Measurements from ENCODE around the gene ZFP36L1. TPM values are rescaled to one million over a fixed set of nuclear protein-coding genes. Genes with fewer than 3 reads are reported as not detected.
"Not testable (repeated sequence)": the region's sequence is repeated elsewhere in the genome, so short reads cannot be mapped to it uniquely, and the experiment has no call there.

ZFP36L1 gene
- total RNA-seq, 1 donor from 2014 or later: 106 TPM

- Mint-ChIP-seq H3K4me1 (peaks cover 21% of the 10 kb centered on the region), H3K36me3 (ENCODE audit: low read depth) (no peaks in the 10 kb centered on the region), H3K4me3 (no peak overlapping the region), H3K27me3 (peaks cover 5% of the 10 kb centered on the region), H3K27ac (no peak overlapping the region), H3K9me3 (no peaks in the 10 kb centered on the region)
- intact Hi-C loops (cut with micrococcal nuclease): no loop called here
- no peak for DNase-seq
Measured at GRCh38 chr14:68766299-68767247, 26.3 kb downstream of the ZFP36L1 start.

- H3K36me3 Mint-ChIP-seq (ENCODE audit: low read depth); H3K27ac Mint-ChIP-seq; DNase-seq; H3K27me3 Mint-ChIP-seq; intact Hi-C loops (cut with micrococcal nuclease); H3K4me3 Mint-ChIP-seq; H3K9me3 Mint-ChIP-seq: not testable (repeated sequence)
- peaks cover 10% of the 10 kb centered on the region for H3K4me1 Mint-ChIP-seq
Measured at GRCh38 chr14:68763843-68764242, 29.0 kb downstream of the ZFP36L1 start.

GRCh38 chr14:68762953-68763764 is 29.7 kb downstream of the ZFP36L1 start:
- intact Hi-C loops (cut with micrococcal nuclease): no loop called here

GRCh38 chr14:68761391-68761790 is 31.5 kb downstream of the ZFP36L1 start:
- H3K4me3 Mint-ChIP-seq: no peak overlapping the region
- H3K27ac Mint-ChIP-seq: no peak overlapping the region
- no peaks in the 10 kb centered on the region for H3K36me3 Mint-ChIP-seq (ENCODE audit: low read depth)
- DNase-seq: no peak
- intact Hi-C loops (cut with micrococcal nuclease): no loop called here
- H3K27me3 Mint-ChIP-seq: peaks cover 5% of the 10 kb centered on the region
- no peaks in the 10 kb centered on the region for H3K9me3 Mint-ChIP-seq
- H3K4me1 Mint-ChIP-seq: peaks cover 18% of the 10 kb centered on the region

More at GRCh38 chr14:68762953-68763764, 29.7 kb downstream of the ZFP36L1 start:
- Mint-ChIP-seq H3K4me3 (no peak overlapping the region), H3K9me3 (no peaks in the 10 kb centered on the region), H3K36me3 (ENCODE audit: low read depth) (no peaks in the 10 kb centered on the region), H3K4me1 (peaks cover 11% of the 10 kb centered on the region), H3K27me3 (peaks cover 5% of the 10 kb centered on the region), H3K27ac (no peak overlapping the region)
- DNase-seq: no peak

GRCh38 chr14:68760761-68761160 is 32.1 kb downstream of the ZFP36L1 start:
- no peak overlapping the region for H3K27ac Mint-ChIP-seq
- H3K27me3 Mint-ChIP-seq: peaks cover 5% of the 10 kb centered on the region
- H3K36me3 Mint-ChIP-seq (ENCODE audit: low read depth): no peaks in the 10 kb centered on the region
- peaks cover 17% of the 10 kb centered on the region for H3K4me1 Mint-ChIP-seq
- intact Hi-C loops (cut with micrococcal nuclease): no loop called here
- H3K4me3 Mint-ChIP-seq: no peak overlapping the region
- DNase-seq: no peak
- H3K9me3 Mint-ChIP-seq: no peaks in the 10 kb centered on the region

GRCh38 chr14:68759937-68760336 is 32.9 kb downstream of the ZFP36L1 start:
- Mint-ChIP-seq H3K9me3 (no peaks in the 10 kb centered on the region), H3K36me3 (ENCODE audit: low read depth) (no peaks in the 10 kb centered on the region), H3K4me1 (peaks cover 12% of the 10 kb centered on the region), H3K4me3 (no peak overlapping the region), H3K27ac (no peak overlapping the region), H3K27me3 (peaks cover 5% of the 10 kb centered on the region)
- intact Hi-C loops (cut with micrococcal nuclease): no loop called here
- DNase-seq: no peak

- no peak overlapping the region for H3K4me3 Mint-ChIP-seq
- H3K9me3 Mint-ChIP-seq: no peaks in the 10 kb centered on the region
- no peak for DNase-seq
- no peaks in the 10 kb centered on the region for H3K36me3 Mint-ChIP-seq (ENCODE audit: low read depth)
- H3K4me1 Mint-ChIP-seq: peaks cover 12% of the 10 kb centered on the region
- H3K27ac Mint-ChIP-seq: no peak overlapping the region
- peaks cover 5% of the 10 kb centered on the region for H3K27me3 Mint-ChIP-seq
- intact Hi-C loops (cut with micrococcal nuclease): no loop called here
Measured at GRCh38 chr14:68759017-68759560, 33.8 kb downstream of the ZFP36L1 start.

- intact Hi-C loops (cut with micrococcal nuclease): no loop called here
- peaks cover 12% of the 10 kb centered on the region for H3K4me1 Mint-ChIP-seq
- no peak overlapping the region for H3K4me3 Mint-ChIP-seq
- peaks cover 5% of the 10 kb centered on the region for H3K27me3 Mint-ChIP-seq
- H3K36me3 Mint-ChIP-seq (ENCODE audit: low read depth): no peaks in the 10 kb centered on the region
- no peak overlapping the region for H3K27ac Mint-ChIP-seq
- DNase-seq: no peak
- H3K9me3 Mint-ChIP-seq: no peaks in the 10 kb centered on the region
Measured at GRCh38 chr14:68758301-68758700, 34.6 kb downstream of the ZFP36L1 start.

GRCh38 chr14:68757618-68758081 is 35.2 kb downstream of the ZFP36L1 start:
- H3K36me3 Mint-ChIP-seq (ENCODE audit: low read depth): no peaks in the 10 kb centered on the region
- no peak overlapping the region for H3K4me3 Mint-ChIP-seq
- peaks cover 12% of the 10 kb centered on the region for H3K4me1 Mint-ChIP-seq
- intact Hi-C loops (cut with micrococcal nuclease): no loop called here
- H3K27ac Mint-ChIP-seq: no peak overlapping the region
- peaks cover 5% of the 10 kb centered on the region for H3K27me3 Mint-ChIP-seq
- no peak for DNase-seq
- H3K9me3 Mint-ChIP-seq: no peaks in the 10 kb centered on the region

- intact Hi-C loops (cut with micrococcal nuclease): no loop called here
- no peak overlapping the region for H3K4me3 Mint-ChIP-seq
- no peak overlapping the region for H3K27ac Mint-ChIP-seq
- no peaks in the 10 kb centered on the region for H3K9me3 Mint-ChIP-seq
- peaks cover 12% of the 10 kb centered on the region for H3K4me1 Mint-ChIP-seq
- DNase-seq: no peak
- H3K27me3 Mint-ChIP-seq: peaks cover 3% of the 10 kb centered on the region
- H3K36me3 Mint-ChIP-seq (ENCODE audit: low read depth): no peaks in the 10 kb centered on the region
Measured at GRCh38 chr14:68756734-68757133, 36.1 kb downstream of the ZFP36L1 start.

GRCh38 chr14:68756000-68756481 is 36.8 kb downstream of the ZFP36L1 start:
- Mint-ChIP-seq H3K4me3 (no peak overlapping the region), H3K9me3 (no peaks in the 10 kb centered on the region), H3K4me1 (peaks cover 12% of the 10 kb centered on the region), H3K27me3 (peaks cover 2% of the 10 kb centered on the region), H3K36me3 (ENCODE audit: low read depth) (no peaks in the 10 kb centered on the region), H3K27ac (no peak overlapping the region)
- intact Hi-C loops (cut with micrococcal nuclease): no loop called here
- DNase-seq: no peak

GRCh38 chr14:68755016-68755353 is 37.9 kb downstream of the ZFP36L1 start:
- H3K4me1 Mint-ChIP-seq: peaks cover 12% of the 10 kb centered on the region
- H3K27ac Mint-ChIP-seq: no peak overlapping the region
- intact Hi-C loops (cut with micrococcal nuclease): no loop called here
- no peak for DNase-seq
- H3K36me3 Mint-ChIP-seq (ENCODE audit: low read depth): no peaks in the 10 kb centered on the region
- H3K9me3 Mint-ChIP-seq: no peaks in the 10 kb centered on the region
- H3K27me3 Mint-ChIP-seq: peaks cover 2% of the 10 kb centered on the region
- H3K4me3 Mint-ChIP-seq: no peak overlapping the region

GRCh38 chr14:68753690-68754089 is 39.2 kb downstream of the ZFP36L1 start:
- Mint-ChIP-seq H3K9me3 (no peaks in the 10 kb centered on the region), H3K36me3 (ENCODE audit: low read depth) (no peaks in the 10 kb centered on the region), H3K27me3 (peaks cover 2% of the 10 kb centered on the region), H3K4me1 (peaks cover 14% of the 10 kb centered on the region), H3K27ac (no peak overlapping the region), H3K4me3 (no peak overlapping the region)
- DNase-seq: no peak
- intact Hi-C loops (cut with micrococcal nuclease): no loop called here

Measured in activated CD4-positive, alpha-beta T cell treated with anti-CD3 and anti-CD28 coated beads, Interleukin-2, amount 10 ng/mL, durations not matched to agents 24 days and 14 days (primary cell).